Measurements from ENCODE around the gene LZTS2. TPM values are rescaled to one million over a fixed set of nuclear protein-coding genes. Genes with fewer than 3 reads are reported as not detected.

The LZTS2 gene
- total RNA-seq, 1 experiment from 2014 or later = 49.1 TPM

- peaks cover 24% of the 10 kb centered on the region for H3K4me1 ChIP-seq (ENCODE audit: insufficient read depth, low read length, poor library complexity, severe bottlenecking)
- ChIA-PET CTCF (no interaction called here), POLR2A (ENCODE audit: low non-redundant PET) (no interaction called here)
- no peak overlapping the region for H3K4me3 ChIP-seq (ENCODE audit: low read depth, low read length, poor library complexity, severe bottlenecking)
- DNase-seq (ENCODE audit: low spot score) = no peak
- no peak for TF ChIP-seq CTCF (conservative IDR thresholded peaks at IDR 0.05; ENCODE audit: low read depth, low read length)
- no peak for TF ChIP-seq EZH2 (IDR thresholded peaks at IDR 0.05; ENCODE audit: borderline replicate concordance, low read depth, low read length, poor library complexity, severe bottlenecking)
- intact Hi-C loops (cut with micrococcal nuclease; ENCODE audit: unreplicated experiment) = loop anchor here (5.0 kb wide), 1 partner anchor 102 kb away; no protein-coding TSS in a partner anchor
- no peaks in the 10 kb centered on the region for H3K36me3 ChIP-seq (ENCODE audit: insufficient read depth, low read length, poor library complexity, severe bottlenecking)
- no peaks in the 10 kb centered on the region for H3K27me3 ChIP-seq (replicated peaks; ENCODE audit: insufficient read depth, low read depth, low read length, poor library complexity)
- BruUV-seq (replicated peaks) = no TSS peak
- H3K9me3 ChIP-seq (ENCODE audit: low read depth, low read length, poor library complexity, severe bottlenecking) = no peaks in the 10 kb centered on the region
- H3K27ac ChIP-seq (ENCODE audit: low read depth, low read length, poor library complexity, severe bottlenecking) = no peak overlapping the region
Observed at GRCh38 chr10:101040061-101040460, 40.5 kb downstream of the LZTS2 start.

GRCh38 chr10:101040851-101041250 lies 41.2 kb downstream of the LZTS2 start:
- intact Hi-C loops (cut with micrococcal nuclease; ENCODE audit: unreplicated experiment) = loop anchor here (5.0 kb wide), 1 partner anchor 101 kb away; no protein-coding TSS in a partner anchor
- Histone ChIP-seq H3K4me1 (ENCODE audit: insufficient read depth, low read length, poor library complexity, severe bottlenecking) (peaks cover 24% of the 10 kb centered on the region), H3K27me3 (replicated peaks; ENCODE audit: insufficient read depth, low read depth, low read length, poor library complexity) (no peaks in the 10 kb centered on the region), H3K9me3 (ENCODE audit: low read depth, low read length, poor library complexity, severe bottlenecking) (no peaks in the 10 kb centered on the region), H3K4me3 (ENCODE audit: low read depth, low read length, poor library complexity, severe bottlenecking) (no peak overlapping the region), H3K36me3 (ENCODE audit: insufficient read depth, low read length, poor library complexity, severe bottlenecking) (no peaks in the 10 kb centered on the region), H3K27ac (ENCODE audit: low read depth, low read length, poor library complexity, severe bottlenecking) (no peak overlapping the region)
- no peak for DNase-seq (ENCODE audit: low spot score)
- TF ChIP-seq EZH2 (IDR thresholded peaks at IDR 0.05; ENCODE audit: borderline replicate concordance, low read depth, low read length, poor library complexity, severe bottlenecking) (no peak), CTCF (conservative IDR thresholded peaks at IDR 0.05; ENCODE audit: low read depth, low read length) (no peak)
- ChIA-PET POLR2A (ENCODE audit: low non-redundant PET) (no interaction called here), CTCF (interaction anchor here (0.7 to 3.5 kb wide), 10 partner anchors 9 to 251 kb away, joined by 3 to 20 read pairs (median 7); no protein-coding TSS in a partner anchor)
- BruUV-seq (replicated peaks) = no TSS peak

- POLR2A ChIA-PET (ENCODE audit: low non-redundant PET) = no interaction called here
- H3K27me3 ChIP-seq (replicated peaks; ENCODE audit: insufficient read depth, low read depth, low read length, poor library complexity) = no peaks in the 10 kb centered on the region
Observed at GRCh38 chr10:101041252-101041761, 41.7 kb downstream of the LZTS2 start.

More at GRCh38 chr10:101041252-101041761, 41.7 kb downstream of the LZTS2 start:
- BruUV-seq (replicated peaks) = no TSS peak
- peak overlapping the region; percentile 84 for H3K27ac ChIP-seq (ENCODE audit: low read depth, low read length, poor library complexity, severe bottlenecking)
- TF ChIP-seq CTCF (conservative IDR thresholded peaks at IDR 0.05; ENCODE audit: low read depth, low read length) (peak; percentile 89), EZH2 (IDR thresholded peaks at IDR 0.05; ENCODE audit: borderline replicate concordance, low read depth, low read length, poor library complexity, severe bottlenecking) (no peak)
- H3K36me3 ChIP-seq (ENCODE audit: insufficient read depth, low read length, poor library complexity, severe bottlenecking) = no peaks in the 10 kb centered on the region
- CTCF ChIA-PET = interaction anchor here (0.7 to 3.5 kb wide), 14 partner anchors 9 to 250 kb away, joined by 3 to 20 read pairs (median 7); no protein-coding TSS in a partner anchor
- H3K4me1 ChIP-seq (ENCODE audit: insufficient read depth, low read length, poor library complexity, severe bottlenecking) = peaks cover 24% of the 10 kb centered on the region
- no peak overlapping the region for H3K4me3 ChIP-seq (ENCODE audit: low read depth, low read length, poor library complexity, severe bottlenecking)
- DNase-seq (ENCODE audit: low spot score) = peak; percentile 91
- intact Hi-C loops (cut with micrococcal nuclease; ENCODE audit: unreplicated experiment) = loop anchor here (5.0 kb wide), 1 partner anchor 101 kb away; no protein-coding TSS in a partner anchor
- no peaks in the 10 kb centered on the region for H3K9me3 ChIP-seq (ENCODE audit: low read depth, low read length, poor library complexity, severe bottlenecking)
